ENCODE measurements around the gene HBEGF.

DNA sequence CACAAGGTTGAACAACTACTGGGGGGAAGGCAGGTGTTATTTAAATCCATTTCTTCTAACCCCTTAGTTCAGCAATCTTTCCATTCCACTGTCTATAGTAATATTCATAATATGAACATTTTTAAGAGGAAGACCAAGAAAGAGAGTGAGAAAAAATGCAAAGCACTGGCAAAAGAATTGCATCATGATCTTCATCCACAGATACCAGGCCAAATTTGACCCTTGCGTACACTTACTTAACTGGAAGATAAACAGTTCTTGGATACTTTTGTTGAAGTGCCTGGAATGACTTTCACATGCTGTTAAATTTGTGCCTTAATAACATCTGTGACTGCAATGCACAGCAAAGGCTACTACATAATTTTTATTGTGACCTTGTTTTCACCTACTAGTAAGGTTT is 45.3 kb downstream of the HBEGF start:
- TF ChIP-seq, protein P1, sequence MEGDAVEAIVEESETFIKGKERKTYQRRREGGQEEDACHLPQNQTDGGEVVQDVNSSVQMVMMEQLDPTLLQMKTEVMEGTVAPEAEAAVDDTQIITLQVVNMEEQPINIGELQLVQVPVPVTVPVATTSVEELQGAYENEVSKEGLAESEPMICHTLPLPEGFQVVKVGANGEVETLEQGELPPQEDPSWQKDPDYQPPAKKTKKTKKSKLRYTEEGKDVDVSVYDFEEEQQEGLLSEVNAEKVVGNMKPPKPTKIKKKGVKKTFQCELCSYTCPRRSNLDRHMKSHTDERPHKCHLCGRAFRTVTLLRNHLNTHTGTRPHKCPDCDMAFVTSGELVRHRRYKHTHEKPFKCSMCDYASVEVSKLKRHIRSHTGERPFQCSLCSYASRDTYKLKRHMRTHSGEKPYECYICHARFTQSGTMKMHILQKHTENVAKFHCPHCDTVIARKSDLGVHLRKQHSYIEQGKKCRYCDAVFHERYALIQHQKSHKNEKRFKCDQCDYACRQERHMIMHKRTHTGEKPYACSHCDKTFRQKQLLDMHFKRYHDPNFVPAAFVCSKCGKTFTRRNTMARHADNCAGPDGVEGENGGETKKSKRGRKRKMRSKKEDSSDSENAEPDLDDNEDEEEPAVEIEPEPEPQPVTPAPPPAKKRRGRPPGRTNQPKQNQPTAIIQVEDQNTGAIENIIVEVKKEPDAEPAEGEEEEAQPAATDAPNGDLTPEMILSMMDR (IDR thresholded peaks at IDR 0.05; ENCODE audit: low read depth, low read length), result no peak
- TF ChIP-seq EZH2phosphoT487 (IDR thresholded peaks at IDR 0.05; ENCODE audit: low read depth), result no peak

Data from OCI-LY3 (cell line).